ENCODE results near the gene OSBPL7. TPM values are rescaled to one million over a fixed set of nuclear protein-coding genes. Genes with fewer than 3 reads are reported as not detected.
A peak's percentile ranks its signal among the peaks of the same experiment; 100 is the strongest.

OSBPL7 gene
- total RNA-seq, 1 experiment from 2014 or later: 9.1 TPM

- POLR2A ChIA-PET: no interaction called here
- Histone ChIP-seq H3K4me1 (ENCODE audit: control insufficient read depth, insufficient read depth, low read length) (no peaks in the 10 kb centered on the region), H3K9me3 (ENCODE audit: control insufficient read depth, insufficient read depth, low read depth, low read length) (no peaks in the 10 kb centered on the region), H3K27ac (ENCODE audit: low read length) (no peak overlapping the region), H3K36me3 (ENCODE audit: control insufficient read depth, insufficient read depth, low read length) (no peaks in the 10 kb centered on the region), H3K4me3 (ENCODE audit: low read depth in 2 of 2, low read length in 2 of 2) (no peak overlapping the region), H3K27me3 (ENCODE audit: control insufficient read depth, insufficient read depth, low read length) (no peaks in the 10 kb centered on the region)
- DNase-seq (ENCODE audit: low read depth, low spot score) (no peak), ATAC-seq (no peak)
- in situ Hi-C loops (cut with HindIII; ENCODE audit: low pct_unique_long_range_greater_than_20kb, low sequenced_read_pairs) (no loop called here), intact Hi-C loops (cut with micrococcal nuclease; ENCODE audit: unreplicated experiment) (loop anchor here (5.0 kb wide), 1 partner anchor 103 kb away; no protein-coding TSS in a partner anchor)
- CTCF ChIA-PET: interaction anchor here (1.2 kb wide), 1 partner anchor 100 kb away, joined by 17 read pairs; no protein-coding TSS in a partner anchor
- TF ChIP-seq POLR2AphosphoS5 (IDR thresholded peaks at IDR 0.05; ENCODE audit: low read depth, low read length) (no peak), CTCF (IDR thresholded peaks at IDR 0.05) (no peak), TCF7L2 (IDR thresholded peaks at IDR 0.05; ENCODE audit: low read depth, low read length) (no peak), SIN3A (IDR thresholded peaks at IDR 0.05; ENCODE audit: borderline replicate concordance, insufficient read depth, low read depth, low read length) (no peak), REST (IDR thresholded peaks at IDR 0.05; ENCODE audit: insufficient read depth in 1 of 2, low read depth in 2 of 2, low read length in 1 of 2) (no peak)
- BruUV-seq (replicated peaks): no TSS peak
Observed at GRCh38 chr17:47800686-47801085, 20.9 kb downstream of the OSBPL7 start.

GRCh38 chr17:47797797-47798196 lies 23.8 kb downstream of the OSBPL7 start:
- H3K4me1 ChIP-seq (ENCODE audit: control insufficient read depth, insufficient read depth, low read length): no peaks in the 10 kb centered on the region
- H3K36me3 ChIP-seq (ENCODE audit: control insufficient read depth, insufficient read depth, low read length): no peaks in the 10 kb centered on the region
- DNase-seq (ENCODE audit: low read depth, low spot score): no peak
- CTCF ChIA-PET: no interaction called here
- peaks cover 9% of the 10 kb centered on the region for H3K27me3 ChIP-seq (ENCODE audit: control insufficient read depth, insufficient read depth, low read length)
- POLR2A ChIA-PET: interaction anchor here (0.6 kb wide), 1 partner anchor 84 kb away, joined by 4 read pairs; no protein-coding TSS in a partner anchor
- intact Hi-C loops (cut with micrococcal nuclease; ENCODE audit: unreplicated experiment): no loop called here
- TF ChIP-seq SIN3A (IDR thresholded peaks at IDR 0.05; ENCODE audit: borderline replicate concordance, insufficient read depth, low read depth, low read length) (no peak), REST (IDR thresholded peaks at IDR 0.05; ENCODE audit: insufficient read depth in 1 of 2, low read depth in 2 of 2, low read length in 1 of 2) (peak; percentile 82 to 91), TCF7L2 (IDR thresholded peaks at IDR 0.05; ENCODE audit: low read depth, low read length) (no peak), CTCF (IDR thresholded peaks at IDR 0.05) (no peak), POLR2AphosphoS5 (IDR thresholded peaks at IDR 0.05; ENCODE audit: low read depth, low read length) (no peak)
- no peak overlapping the region for H3K4me3 ChIP-seq (ENCODE audit: low read depth in 2 of 2, low read length in 2 of 2)
- no peak overlapping the region for H3K27ac ChIP-seq (ENCODE audit: low read length)
- in situ Hi-C loops (cut with HindIII; ENCODE audit: low pct_unique_long_range_greater_than_20kb, low sequenced_read_pairs): no loop called here
- H3K9me3 ChIP-seq (ENCODE audit: control insufficient read depth, insufficient read depth, low read depth, low read length): no peaks in the 10 kb centered on the region
- ATAC-seq: no peak
- no TSS peak for BruUV-seq (replicated peaks)

Data from Panc1 (cell line).